ENCODE data around the gene ZNF445.

DNA sequence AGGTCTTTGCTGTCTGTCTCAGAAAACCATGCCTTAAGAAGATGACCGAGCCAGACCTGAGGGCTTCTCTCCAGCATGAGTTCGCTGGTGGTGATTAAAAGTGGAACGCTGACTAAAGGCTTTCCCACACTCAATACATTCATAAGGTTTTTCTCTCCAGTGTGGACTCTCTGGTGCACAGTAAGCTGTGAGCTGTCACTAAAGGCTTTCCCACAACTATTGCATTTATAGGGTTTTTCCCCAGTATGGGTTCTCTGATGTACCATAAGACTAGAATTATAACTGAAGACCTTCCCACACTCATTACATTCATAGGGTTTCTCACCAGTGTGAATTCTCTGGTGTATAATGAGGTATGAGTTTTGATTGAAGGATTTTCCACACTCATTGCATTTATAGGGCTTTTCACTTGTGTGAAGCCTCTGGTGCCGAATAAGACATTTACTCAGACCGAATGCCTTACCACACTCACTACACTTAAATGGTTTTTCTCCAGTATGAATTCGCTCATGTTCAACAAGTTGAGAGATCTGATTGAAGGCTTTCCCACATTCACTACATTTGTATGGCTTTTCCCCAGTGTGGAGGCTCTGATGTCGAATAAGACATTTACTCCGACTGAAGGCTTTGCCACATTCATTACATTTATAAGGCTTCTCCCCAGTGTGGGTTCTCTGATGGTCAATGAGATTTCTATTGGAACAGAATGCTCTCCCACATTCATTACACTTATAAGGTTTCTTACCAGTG is 21.9 kb upstream of the ZNF445 start:
- no peak for TF ChIP-seq POLR2AphosphoS5 (IDR thresholded peaks at IDR 0.05; ENCODE audit: low read depth, low read length)
- TF ChIP-seq POLR2A (IDR thresholded peaks at IDR 0.05; ENCODE audit: low read depth, low read length): no peak

Data from GM12892 (cell line).